ENCODE results near the gene CYP4A11.
"Not testable (repeated sequence)": the region's sequence is repeated elsewhere in the genome, so short reads cannot be mapped to it uniquely, and the experiment has no call there.

CYP4A11 gene

DNA sequence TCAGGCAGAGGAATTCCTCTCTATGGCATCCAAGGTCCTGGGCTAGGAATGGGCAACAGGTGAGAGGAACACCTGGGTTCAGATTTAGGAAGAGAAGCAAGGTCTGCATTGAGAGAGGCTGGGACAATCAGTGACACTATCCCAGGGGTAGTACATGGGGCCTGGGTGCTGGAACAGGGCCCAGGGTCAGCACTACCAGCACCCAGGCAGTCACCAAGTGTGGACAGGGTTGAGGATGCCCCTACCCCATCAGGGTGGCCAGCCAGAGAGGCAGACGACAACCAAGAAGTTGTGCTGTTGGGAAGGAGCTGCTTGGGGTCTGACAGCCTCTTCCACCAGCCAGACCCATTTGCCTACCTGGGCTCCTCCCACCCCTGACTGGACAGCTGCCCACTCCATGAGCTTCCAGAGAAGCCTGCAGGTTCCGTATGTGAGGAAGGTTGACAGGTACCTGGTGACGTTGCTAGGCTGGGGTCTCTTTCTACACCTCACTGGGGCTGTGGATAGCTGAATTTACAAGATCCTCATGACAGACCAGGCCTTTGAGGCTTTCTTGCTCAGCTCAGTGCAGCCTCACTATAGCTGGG lies 13.9 kb downstream of the CYP4A11 start:
- FAIRE-seq (no peak), DNase-seq (ENCODE audit: low spot score) (no peak)

DNA sequence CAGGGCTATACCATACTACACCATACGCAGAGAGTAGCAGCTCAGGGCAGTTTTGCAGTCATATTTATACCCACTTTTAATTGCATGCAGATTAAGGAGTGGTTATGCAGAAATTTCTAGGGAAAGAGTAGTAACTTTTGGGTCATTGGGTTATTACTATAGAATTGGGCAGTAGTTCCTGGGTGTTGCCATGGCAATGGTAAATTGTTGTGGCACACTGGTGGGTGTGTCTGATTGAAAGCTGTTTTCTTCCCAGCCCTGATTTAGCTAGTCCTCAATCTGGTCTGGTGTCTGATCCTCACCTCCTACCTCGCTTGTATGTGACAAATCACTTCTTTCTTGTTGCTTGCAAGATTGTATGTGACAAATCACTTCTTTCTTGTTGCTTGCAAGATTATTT lies 30.5 kb downstream of the CYP4A11 start:
- no peak for DNase-seq (ENCODE audit: low spot score)
- FAIRE-seq = no peak

DNA sequence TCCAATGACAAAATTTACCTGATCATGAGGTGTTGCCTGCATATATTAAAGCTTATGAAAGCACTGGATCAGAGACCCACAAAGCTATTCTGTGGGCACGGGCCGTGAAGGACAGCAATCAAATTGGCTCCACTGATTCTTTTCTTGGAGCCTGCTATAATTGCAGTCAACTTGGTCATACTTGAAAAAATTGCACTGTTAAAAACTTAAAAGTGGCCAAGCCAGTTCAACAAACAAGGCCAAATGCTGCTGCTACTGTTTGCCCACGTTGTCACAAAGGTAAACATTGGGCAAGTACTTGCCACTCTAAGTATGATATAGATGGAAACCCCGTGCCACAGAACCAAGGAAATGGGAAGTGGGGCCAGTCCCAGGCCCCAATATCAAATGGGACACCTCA lies 37.8 kb downstream of the CYP4A11 start:
- DNase-seq (ENCODE audit: low spot score) (no peak), FAIRE-seq (no peak)

DNA sequence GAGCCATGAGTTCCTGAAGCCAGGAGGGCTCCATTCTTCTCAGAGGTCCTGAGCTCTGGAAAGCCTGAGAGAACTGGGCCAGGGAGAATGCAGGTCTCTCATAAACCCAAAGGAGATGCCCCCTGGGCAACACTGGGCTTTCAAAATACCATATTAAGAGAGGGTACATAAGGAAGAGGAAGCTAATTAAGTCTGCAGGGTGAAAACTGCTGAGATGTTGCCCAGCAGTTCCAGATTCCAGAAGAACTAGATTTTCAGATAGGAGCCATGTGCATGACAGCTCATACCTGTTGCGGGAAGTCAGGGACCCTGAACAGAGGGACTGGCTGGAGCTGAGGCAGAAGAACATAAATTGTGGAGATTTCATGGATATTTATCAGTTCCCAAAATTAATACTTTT lies 40.9 kb downstream of the CYP4A11 start:
- DNase-seq (ENCODE audit: low spot score) (no peak), FAIRE-seq (no peak)

DNA sequence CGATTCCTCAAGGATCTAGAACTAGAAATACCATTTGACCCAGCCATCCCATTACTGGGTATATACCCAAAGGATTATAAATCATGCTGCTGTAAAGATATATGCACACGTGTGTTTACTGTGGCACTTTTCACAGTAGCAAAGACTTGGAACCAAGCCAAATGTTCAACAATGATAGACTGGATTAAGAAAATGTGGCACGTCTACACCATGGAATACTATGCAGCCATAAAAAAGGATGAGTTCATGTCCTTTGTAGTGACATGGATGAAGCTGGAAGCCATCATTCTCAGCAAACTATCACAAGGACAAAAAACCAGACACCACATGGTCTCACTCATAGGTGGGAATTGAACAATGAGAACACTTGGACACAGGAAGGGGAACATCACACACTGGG lies 59.6 kb downstream of the CYP4A11 start:
- DNase-seq (ENCODE audit: low spot score); FAIRE-seq: not testable (repeated sequence)

Measured in RCC 7860 (cell line).